Effector memory CD4-positive, alpha-beta T cell (primary cell): ENCODE results near the gene C2orf49.

Experiments used
- DNase-seq, 3 donors: peaks; one replicate each; pipeline ENCODE4 v3.0.0-alpha.2; 2020
- H3K27ac ChIP-seq: 2 replicates; pipeline ENCODE4 v1.7.0; 2013; ENCODE audit warnings: mild to moderate bottlenecking, low read length, moderate library complexity; ENCODE audit not compliant: insufficient read depth, poor library complexity, severe bottlenecking
- H3K27me3 ChIP-seq: replicated peaks from 2 replicates; pipeline ENCODE4 v1.7.0; 2013; ENCODE audit warnings: mild to moderate bottlenecking, low read length; ENCODE audit not compliant: insufficient read depth, control insufficient read depth, poor library complexity, severe bottlenecking
- H3K36me3 ChIP-seq: 2 replicates; pipeline ENCODE4 v1.7.0; 2013; ENCODE audit warnings: mild to moderate bottlenecking, low read length, moderate library complexity; ENCODE audit not compliant: control insufficient read depth, insufficient read depth
- H3K4me1 ChIP-seq: 2 replicates; pipeline ENCODE4 v1.7.0; 2013; ENCODE audit warnings: low read length, mild to moderate bottlenecking; ENCODE audit not compliant: control insufficient read depth, insufficient read depth, poor library complexity, severe bottlenecking
- H3K4me3 ChIP-seq: 2 replicates; pipeline ENCODE4 v1.7.0; 2013; ENCODE audit warnings: low read length, low read depth, mild to moderate bottlenecking; ENCODE audit not compliant: insufficient read depth, poor library complexity, severe bottlenecking
- H3K9me3 ChIP-seq: 2 replicates; pipeline ENCODE4 v1.7.0; 2013; ENCODE audit warnings: mild to moderate bottlenecking, low read length, moderate library complexity; ENCODE audit not compliant: control insufficient read depth

The C2orf49 gene

DNA sequence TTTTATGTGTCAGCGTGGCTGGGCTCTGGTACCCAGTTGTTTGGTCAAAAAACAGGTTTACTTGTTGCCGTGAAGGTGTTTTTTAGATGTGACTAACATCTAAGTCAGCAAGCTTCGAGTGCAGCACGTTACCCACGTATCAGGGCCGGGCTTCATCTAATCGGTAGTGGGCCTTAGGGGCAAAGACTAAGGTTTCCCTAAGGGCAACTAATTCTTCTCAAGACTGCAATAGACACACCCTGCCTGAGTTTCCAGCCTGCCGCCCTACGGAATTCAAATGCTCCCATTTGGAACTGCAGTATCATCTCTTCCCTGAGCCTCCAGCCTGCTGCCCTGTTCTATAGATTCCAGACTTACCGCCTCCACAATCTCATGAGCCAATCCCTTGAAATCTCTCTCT lies 33.8 kb downstream of the C2orf49 start:
- no peak for DNase-seq
- Histone ChIP-seq H3K4me1 (peaks cover 12% of the 10 kb centered on the region), H3K27me3 (no peaks in the 10 kb centered on the region), H3K36me3 (no peaks in the 10 kb centered on the region), H3K4me3 (no peak overlapping the region), H3K9me3 (no peaks in the 10 kb centered on the region), H3K27ac (no peak overlapping the region)

DNA sequence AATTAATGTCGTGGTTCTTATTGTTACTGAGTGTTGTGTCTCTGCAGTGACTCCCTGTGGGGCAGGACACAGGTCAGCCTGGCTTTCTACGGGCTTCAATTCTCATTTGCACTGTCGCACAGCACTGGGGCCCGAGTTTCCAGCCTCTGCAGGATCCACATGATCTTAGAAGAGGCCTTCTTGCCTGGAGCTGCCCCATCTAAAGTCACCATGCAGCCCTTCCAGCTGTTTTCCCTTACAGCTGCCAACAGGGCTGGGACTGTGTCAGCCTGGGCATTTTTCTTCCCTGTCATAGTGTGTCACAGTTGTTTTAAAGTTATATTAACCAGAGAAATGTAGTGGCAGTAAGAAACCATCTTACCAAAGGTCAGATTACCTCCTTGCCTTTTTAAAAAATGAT lies 34.5 kb downstream of the C2orf49 start:
- Histone ChIP-seq H3K27me3 (no peaks in the 10 kb centered on the region), H3K9me3 (no peaks in the 10 kb centered on the region), H3K4me1 (peaks cover 12% of the 10 kb centered on the region), H3K27ac (no peak overlapping the region), H3K36me3 (no peaks in the 10 kb centered on the region), H3K4me3 (no peak overlapping the region)
- no peak for DNase-seq

DNA sequence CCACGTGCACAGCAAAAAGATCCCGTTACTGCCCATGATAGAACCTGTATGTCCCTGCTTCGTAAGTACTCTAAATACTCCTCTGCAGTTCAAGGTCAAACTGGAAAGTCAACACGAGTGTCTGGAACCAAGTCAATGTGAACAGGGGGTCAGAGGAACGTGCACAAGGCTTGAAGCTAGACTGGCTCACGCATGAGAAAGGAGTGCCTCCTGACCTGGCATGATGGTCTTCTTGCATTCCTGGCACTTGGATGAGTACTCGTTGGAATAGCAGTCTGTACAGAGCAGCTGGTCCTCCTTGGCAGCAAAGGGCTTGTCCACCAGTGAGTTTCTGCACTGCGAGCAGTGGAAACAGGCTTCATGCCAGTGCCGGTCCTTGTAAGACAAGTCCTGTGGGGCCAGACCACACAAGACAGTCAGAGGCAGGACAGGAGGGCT lies 36.0 kb downstream of the C2orf49 start:
- no peaks in the 10 kb centered on the region for H3K36me3 ChIP-seq
- H3K9me3 ChIP-seq = no peaks in the 10 kb centered on the region
- no peaks in the 10 kb centered on the region for H3K27me3 ChIP-seq
- H3K4me3 ChIP-seq = no peak overlapping the region
- DNase-seq = no peak
- H3K4me1 ChIP-seq = peaks cover 12% of the 10 kb centered on the region
- H3K27ac ChIP-seq = no peak overlapping the region

DNA sequence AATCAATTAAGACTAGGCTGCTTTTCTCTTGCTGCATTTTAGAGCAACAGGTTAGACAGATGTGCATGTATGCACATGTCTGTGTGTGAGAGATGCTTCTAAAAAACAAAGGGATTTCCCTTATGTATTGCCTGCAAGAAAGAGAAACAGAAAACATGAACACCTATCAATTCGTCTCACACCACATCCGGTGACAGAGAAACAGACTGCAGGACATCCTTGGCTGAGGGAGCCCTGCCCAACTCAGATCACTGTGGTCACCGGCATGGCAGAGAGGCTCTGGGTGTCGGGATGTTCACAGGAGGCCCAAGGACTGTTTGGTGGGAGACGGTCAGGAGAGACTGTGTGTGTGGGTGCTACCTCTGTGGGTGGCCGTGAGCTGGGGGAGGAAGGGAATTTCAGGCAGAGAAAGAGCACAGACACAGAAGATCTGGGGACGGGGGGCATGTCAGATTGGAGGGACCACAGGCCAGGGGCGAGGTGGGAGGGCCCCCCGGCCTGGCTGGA lies 36.6 kb downstream of the C2orf49 start:
- H3K9me3 ChIP-seq = no peaks in the 10 kb centered on the region
- no peaks in the 10 kb centered on the region for H3K36me3 ChIP-seq
- no peak for DNase-seq
- no peaks in the 10 kb centered on the region for H3K27me3 ChIP-seq
- H3K4me3 ChIP-seq = no peak overlapping the region
- peaks cover 12% of the 10 kb centered on the region for H3K4me1 ChIP-seq
- H3K27ac ChIP-seq = no peak overlapping the region

DNA sequence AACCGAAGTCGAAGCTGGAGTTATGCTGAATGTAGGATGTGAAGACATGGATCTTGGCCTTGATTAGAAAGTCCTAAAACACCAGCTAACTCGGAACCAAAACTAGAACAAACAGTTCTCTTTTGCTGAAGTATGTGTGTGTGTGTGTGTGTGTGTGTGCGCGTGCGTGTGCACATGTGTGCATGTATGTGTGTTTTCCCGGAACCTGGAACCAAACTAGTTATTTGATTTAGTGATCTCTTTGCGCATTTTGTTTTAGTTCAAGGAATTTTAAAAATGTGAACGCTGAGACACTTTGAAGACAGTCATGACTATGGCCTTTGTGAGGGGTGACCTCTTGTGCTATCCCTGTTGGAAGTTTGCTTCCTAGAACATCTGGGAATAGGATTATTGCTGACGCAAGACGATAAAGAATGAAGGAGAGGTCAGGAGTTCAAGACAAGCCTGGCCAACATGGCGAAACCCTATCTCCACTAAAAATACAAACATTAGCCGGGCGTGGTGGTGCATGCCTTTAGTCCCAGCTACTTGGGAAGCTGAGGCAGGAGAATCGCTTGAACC lies 37.7 kb downstream of the C2orf49 start:
- no peak for DNase-seq
- H3K27me3 ChIP-seq = no peaks in the 10 kb centered on the region
- H3K36me3 ChIP-seq = no peaks in the 10 kb centered on the region
- H3K4me1 ChIP-seq = peaks cover 7% of the 10 kb centered on the region
- no peak overlapping the region for H3K4me3 ChIP-seq
- no peaks in the 10 kb centered on the region for H3K9me3 ChIP-seq
- H3K27ac ChIP-seq = no peak overlapping the region

DNA sequence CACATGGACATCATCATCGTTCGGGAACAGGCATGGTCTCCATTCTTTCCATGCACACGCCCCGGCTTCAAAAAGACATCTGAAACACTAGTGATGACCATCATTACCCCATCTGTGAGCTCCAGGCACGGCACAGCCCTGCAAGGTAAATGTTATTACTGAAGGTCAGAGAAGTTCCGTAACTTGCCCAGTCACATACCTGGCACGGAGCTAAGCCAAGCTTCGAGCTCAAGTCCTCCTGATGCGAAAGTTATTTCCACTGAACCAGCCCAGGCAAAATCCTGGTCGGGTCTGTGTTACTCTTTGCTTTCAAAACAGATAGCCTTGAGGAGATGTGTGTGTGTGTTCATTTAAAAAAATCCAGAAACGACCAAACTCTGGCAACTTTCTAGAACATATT lies 38.7 kb downstream of the C2orf49 start:
- peaks cover 6% of the 10 kb centered on the region for H3K4me1 ChIP-seq
- H3K27me3 ChIP-seq = no peaks in the 10 kb centered on the region
- DNase-seq = no peak
- H3K9me3 ChIP-seq = no peaks in the 10 kb centered on the region
- no peaks in the 10 kb centered on the region for H3K36me3 ChIP-seq
- H3K4me3 ChIP-seq = no peak overlapping the region
- H3K27ac ChIP-seq = no peak overlapping the region

DNA sequence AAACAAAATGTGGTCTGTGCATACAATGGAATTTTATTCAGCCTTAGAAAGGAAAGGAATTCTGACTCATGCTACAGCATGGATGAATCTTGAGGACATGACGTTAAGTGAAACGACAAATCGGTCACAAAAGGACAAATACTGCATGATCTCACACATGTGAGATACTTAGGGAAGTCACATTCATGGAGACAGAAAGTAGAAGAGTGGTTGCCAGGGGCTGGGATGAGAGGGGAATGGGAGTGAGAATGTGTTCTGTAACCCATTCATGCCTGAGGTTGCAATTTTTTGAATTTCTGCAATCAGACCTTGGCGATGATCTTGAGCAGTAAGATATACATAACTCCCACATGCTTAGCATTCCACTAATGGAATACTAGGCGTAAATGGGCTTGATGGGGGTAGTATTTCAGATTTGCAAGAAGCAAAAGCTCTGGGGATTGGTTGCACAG lies 39.5 kb downstream of the C2orf49 start:
- H3K4me3 ChIP-seq = no peak overlapping the region
- no peaks in the 10 kb centered on the region for H3K9me3 ChIP-seq
- H3K27ac ChIP-seq = no peak overlapping the region
- no peaks in the 10 kb centered on the region for H3K27me3 ChIP-seq
- H3K4me1 ChIP-seq = peaks cover 6% of the 10 kb centered on the region
- no peak for DNase-seq
- no peaks in the 10 kb centered on the region for H3K36me3 ChIP-seq

DNA sequence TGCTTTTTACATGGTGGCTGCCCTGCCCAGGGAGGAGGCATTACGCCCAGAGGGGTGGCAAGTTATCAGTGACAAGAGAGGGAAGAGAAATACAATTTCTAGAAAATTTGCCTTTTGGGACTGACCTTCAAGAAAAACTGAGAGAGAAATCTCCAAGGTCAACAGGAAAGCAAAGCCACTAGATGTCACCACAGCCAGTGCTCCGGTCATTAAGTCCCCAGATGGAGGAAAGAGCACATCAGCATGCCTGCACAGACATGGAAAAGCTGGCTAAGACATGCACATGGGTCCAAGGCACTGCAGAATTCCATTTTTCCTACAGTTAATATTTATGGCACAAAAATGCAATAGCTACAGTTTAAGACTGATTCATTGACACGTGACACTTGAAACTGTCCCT lies 40.5 kb downstream of the C2orf49 start:
- Histone ChIP-seq H3K9me3 (no peaks in the 10 kb centered on the region), H3K36me3 (no peaks in the 10 kb centered on the region), H3K27me3 (no peaks in the 10 kb centered on the region), H3K27ac (no peak overlapping the region), H3K4me3 (no peak overlapping the region), H3K4me1 (peaks cover 6% of the 10 kb centered on the region)
- no peak for DNase-seq

DNA sequence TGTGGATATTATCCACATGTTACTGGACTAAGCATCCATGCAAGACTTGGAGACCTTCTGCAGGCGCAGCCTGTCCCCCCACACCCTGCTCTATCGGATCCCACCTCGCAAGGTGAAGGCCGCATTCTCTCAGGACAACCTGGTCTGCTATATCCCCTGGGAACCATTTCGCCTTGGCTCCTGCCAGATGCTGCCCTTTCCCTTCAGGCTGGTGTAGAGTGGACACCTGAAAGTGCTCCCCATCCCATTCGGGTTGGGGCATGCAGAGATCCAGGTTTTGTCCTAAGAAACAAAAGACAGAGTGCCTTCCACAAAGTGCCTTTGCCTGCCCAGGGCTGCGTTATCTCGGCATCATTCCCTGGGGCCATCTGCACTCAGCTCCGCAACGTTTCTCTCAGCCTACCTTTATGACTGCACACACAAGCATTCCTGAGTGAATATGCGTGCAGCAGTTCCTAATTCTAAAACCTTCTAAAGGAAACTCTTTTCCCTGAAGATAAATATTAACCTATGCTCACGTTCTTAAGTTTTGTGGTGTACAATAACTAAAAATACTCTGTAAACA lies 41.0 kb downstream of the C2orf49 start:
- Histone ChIP-seq H3K4me1 (peaks cover 3% of the 10 kb centered on the region), H3K4me3 (no peak overlapping the region), H3K27me3 (no peaks in the 10 kb centered on the region), H3K36me3 (no peaks in the 10 kb centered on the region), H3K27ac (no peak overlapping the region), H3K9me3 (no peaks in the 10 kb centered on the region)
- DNase-seq = no peak

DNA sequence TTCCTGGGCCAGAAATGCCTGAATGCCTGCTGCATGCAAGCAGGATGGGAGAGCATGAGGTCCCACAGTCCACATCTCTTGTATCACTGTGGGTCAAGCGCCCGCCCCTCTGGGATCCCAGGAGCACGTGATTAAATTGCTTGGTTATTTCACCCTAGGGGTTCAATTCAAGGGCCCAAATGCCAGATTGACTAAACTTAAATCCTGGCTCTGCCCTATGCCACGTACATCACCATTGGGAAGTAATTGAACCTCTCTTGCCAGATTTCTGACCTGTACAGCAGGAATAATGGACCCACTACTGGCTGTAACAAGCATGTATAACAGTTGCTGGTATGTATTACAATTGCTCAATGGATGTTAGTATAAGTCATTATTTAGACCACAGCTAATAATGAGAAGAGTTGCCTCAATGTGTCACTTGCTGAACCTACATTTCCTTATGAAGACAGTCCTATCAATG lies 41.6 kb downstream of the C2orf49 start:
- Histone ChIP-seq H3K4me1 (no peaks in the 10 kb centered on the region), H3K9me3 (no peaks in the 10 kb centered on the region), H3K27me3 (no peaks in the 10 kb centered on the region), H3K4me3 (no peak overlapping the region), H3K27ac (no peak overlapping the region), H3K36me3 (no peaks in the 10 kb centered on the region)
- DNase-seq = no peak
